ENCODE measurements around the gene MYO10.

The MYO10 gene

DNA sequence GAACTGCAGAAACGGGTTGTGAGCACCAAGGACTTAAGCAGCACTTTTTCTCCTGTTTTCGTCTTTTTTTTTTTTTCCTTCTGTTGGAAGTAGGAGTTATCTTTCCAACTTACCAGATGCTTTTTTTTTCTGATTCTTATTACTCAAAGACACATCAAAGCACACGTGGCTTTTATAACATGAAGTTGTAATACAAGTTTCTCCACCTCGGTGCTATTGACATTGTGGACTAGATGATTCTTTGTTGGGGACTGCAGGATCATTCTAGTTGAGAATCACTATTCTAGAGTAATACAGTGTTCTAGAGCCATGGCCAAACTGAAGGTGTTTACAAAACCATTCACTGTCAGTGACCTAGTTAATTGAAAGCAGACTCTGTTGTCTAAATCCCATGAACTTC, 51.5 kb downstream of the MYO10 start:
- no peak overlapping the region for H3K4me3 Mint-ChIP-seq
- H3K4me1 Mint-ChIP-seq, result peaks cover 74% of the 10 kb centered on the region
- no peaks in the 10 kb centered on the region for H3K36me3 Mint-ChIP-seq (ENCODE audit: low read depth)
- TF ChIP-seq, protein P1, sequence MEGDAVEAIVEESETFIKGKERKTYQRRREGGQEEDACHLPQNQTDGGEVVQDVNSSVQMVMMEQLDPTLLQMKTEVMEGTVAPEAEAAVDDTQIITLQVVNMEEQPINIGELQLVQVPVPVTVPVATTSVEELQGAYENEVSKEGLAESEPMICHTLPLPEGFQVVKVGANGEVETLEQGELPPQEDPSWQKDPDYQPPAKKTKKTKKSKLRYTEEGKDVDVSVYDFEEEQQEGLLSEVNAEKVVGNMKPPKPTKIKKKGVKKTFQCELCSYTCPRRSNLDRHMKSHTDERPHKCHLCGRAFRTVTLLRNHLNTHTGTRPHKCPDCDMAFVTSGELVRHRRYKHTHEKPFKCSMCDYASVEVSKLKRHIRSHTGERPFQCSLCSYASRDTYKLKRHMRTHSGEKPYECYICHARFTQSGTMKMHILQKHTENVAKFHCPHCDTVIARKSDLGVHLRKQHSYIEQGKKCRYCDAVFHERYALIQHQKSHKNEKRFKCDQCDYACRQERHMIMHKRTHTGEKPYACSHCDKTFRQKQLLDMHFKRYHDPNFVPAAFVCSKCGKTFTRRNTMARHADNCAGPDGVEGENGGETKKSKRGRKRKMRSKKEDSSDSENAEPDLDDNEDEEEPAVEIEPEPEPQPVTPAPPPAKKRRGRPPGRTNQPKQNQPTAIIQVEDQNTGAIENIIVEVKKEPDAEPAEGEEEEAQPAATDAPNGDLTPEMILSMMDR (IDR thresholded peaks at IDR 0.05; ENCODE audit: unreplicated experiment in 3 of 3), result no peak
- H3K27ac Mint-ChIP-seq, result peak overlapping the region in 2 of 3 experiments; percentile 12 to 37
- peaks cover 4% of the 10 kb centered on the region for H3K27me3 Mint-ChIP-seq (ENCODE audit: low read depth)
- no peaks in the 10 kb centered on the region for H3K9me3 Mint-ChIP-seq

DNA sequence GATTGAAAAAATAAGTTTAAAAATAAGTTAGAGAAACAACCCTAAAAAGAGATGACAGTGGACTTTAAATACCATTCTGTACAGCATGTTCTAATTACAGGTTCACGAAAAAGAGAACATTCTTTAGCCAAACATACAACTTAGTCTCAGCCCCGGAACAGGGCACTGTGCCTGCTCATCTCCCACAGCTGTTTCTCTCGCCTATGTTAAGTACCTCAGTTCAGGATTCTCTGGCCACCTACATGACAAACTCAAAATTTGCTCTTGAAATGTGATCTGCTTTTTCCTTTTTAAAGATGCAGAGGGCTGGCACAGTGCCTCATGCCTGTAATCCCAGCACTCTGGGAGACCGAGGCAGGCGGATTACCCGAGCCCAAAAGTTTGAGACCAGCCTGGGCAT, 52.3 kb downstream of the MYO10 start:
- Mint-ChIP-seq H3K4me1 (peaks cover 70% of the 10 kb centered on the region), H3K36me3 (ENCODE audit: low read depth) (no peaks in the 10 kb centered on the region), H3K9me3 (no peaks in the 10 kb centered on the region), H3K4me3 (no peak overlapping the region), H3K27ac (no peak overlapping the region), H3K27me3 (ENCODE audit: low read depth) (peaks cover 4% of the 10 kb centered on the region)
- TF ChIP-seq, protein P1 (IDR thresholded peaks at IDR 0.05; ENCODE audit: unreplicated experiment in 3 of 3), result no peak

DNA sequence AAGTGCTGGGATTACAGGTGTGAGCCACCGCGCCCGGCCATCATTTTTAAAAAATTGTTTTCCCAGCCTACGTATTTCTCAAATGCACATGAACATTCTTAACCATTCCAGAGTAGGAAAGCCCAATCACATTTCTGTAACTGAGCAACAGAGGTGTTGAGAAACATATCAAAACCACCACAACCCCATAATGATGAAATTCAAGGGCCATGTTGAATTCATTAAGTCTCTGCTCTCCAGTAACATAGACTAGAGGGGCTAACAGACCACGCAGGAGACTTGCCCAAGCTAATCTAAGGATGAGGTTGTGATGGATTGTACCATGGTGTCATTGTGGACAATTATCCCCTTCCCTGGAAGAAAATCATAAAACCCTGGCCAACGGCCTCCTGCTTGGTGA, 52.9 kb downstream of the MYO10 start:
- Mint-ChIP-seq H3K4me3 (no peak overlapping the region), H3K27me3 (ENCODE audit: low read depth) (peaks cover 4% of the 10 kb centered on the region), H3K36me3 (ENCODE audit: low read depth) (no peaks in the 10 kb centered on the region), H3K4me1 (peaks cover 68% of the 10 kb centered on the region), H3K9me3 (no peaks in the 10 kb centered on the region), H3K27ac (no peak overlapping the region)
- TF ChIP-seq, protein P1 (IDR thresholded peaks at IDR 0.05; ENCODE audit: unreplicated experiment in 3 of 3), result no peak

DNA sequence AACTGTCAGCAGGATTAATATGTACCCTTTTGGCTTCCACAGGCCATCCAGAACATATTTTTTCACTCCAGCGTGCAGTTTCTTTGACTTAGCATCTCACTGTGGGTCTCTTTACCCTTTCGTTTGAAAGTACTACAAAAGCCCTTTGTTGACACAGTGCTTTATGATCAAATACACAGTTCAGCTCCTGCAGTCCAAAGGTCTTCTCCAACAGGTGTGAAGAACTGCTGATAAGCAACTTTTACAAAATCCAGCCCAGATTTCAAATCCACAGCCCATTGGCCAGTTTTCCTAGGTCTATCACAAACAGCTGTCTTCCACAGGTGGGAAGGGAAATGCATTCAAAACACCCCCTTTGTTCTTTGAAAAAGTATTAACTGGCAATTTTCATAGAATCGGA, 54.8 kb downstream of the MYO10 start:
- Mint-ChIP-seq H3K9me3 (peaks cover 2% of the 10 kb centered on the region), H3K27ac (peak overlapping the region; percentile 23 to 72 (median 43)), H3K36me3 (ENCODE audit: low read depth) (peaks cover 9% of the 10 kb centered on the region), H3K27me3 (ENCODE audit: low read depth) (no peaks in the 10 kb centered on the region), H3K4me3 (no peak overlapping the region), H3K4me1 (peaks cover 66% of the 10 kb centered on the region)
- TF ChIP-seq, protein P1 (IDR thresholded peaks at IDR 0.05; ENCODE audit: unreplicated experiment in 3 of 3), result no peak

DNA sequence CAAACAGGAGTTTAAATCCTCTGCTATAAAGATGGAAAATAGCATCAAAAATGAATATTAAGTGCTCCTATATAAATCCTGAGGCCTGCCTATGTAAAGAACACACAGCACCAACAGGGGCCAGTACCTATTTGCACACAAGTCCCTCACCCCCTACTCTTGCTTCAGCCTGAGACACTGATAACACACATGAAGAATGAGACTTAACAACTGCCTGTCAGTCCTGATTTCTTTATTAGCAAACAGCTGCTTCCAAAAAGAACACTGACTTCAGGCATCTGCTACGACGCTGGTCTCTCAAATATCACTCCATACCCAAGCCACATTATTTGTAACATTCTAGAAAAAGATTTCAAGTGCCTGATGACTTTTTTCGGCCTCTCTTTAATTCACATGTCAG, 55.5 kb downstream of the MYO10 start:
- Mint-ChIP-seq H3K36me3 (ENCODE audit: low read depth) (peaks cover 15% of the 10 kb centered on the region), H3K27me3 (ENCODE audit: low read depth) (no peaks in the 10 kb centered on the region), H3K9me3 (peaks cover 3% of the 10 kb centered on the region), H3K4me1 (peaks cover 59% of the 10 kb centered on the region), H3K4me3 (no peak overlapping the region), H3K27ac (peak overlapping the region; percentile 42 to 72 (median 43))
- TF ChIP-seq, protein P1 (IDR thresholded peaks at IDR 0.05; ENCODE audit: unreplicated experiment in 3 of 3), result no peak

DNA sequence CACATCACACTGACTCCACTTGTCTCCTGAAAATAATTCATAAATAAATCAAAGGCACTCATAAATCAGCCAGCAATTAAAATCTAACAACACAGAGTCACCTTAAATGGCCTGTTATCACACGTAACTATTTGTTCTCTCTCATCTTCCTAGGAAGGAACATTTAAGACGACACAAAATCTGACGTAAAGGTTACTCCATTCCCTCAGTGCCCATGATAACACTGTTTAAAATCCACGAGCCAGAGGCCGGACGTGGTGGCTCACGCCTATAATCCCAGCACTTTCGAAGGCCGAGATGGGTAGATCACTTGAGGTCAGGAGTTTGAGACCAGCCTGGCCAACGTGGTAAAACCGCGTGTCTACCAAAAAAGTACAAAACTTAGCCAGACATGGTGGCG, 56.4 kb downstream of the MYO10 start:
- TF ChIP-seq, protein P1 (IDR thresholded peaks at IDR 0.05; ENCODE audit: unreplicated experiment in 3 of 3), result no peak
- H3K27ac Mint-ChIP-seq, result peak overlapping the region in 2 of 3 experiments; percentile 10
- H3K36me3 Mint-ChIP-seq (ENCODE audit: low read depth), result peaks cover 24% of the 10 kb centered on the region
- H3K4me1 Mint-ChIP-seq, result peaks cover 51% of the 10 kb centered on the region
- peaks cover 3% of the 10 kb centered on the region for H3K27me3 Mint-ChIP-seq (ENCODE audit: low read depth)
- H3K4me3 Mint-ChIP-seq, result no peak overlapping the region
- H3K9me3 Mint-ChIP-seq, result peaks cover 7% of the 10 kb centered on the region

All from nephron (organoid).